Amygdala (tissue), 56 donors: ENCODE results near the gene ZGPAT.
"Not testable (repeated sequence)": the region's sequence is repeated elsewhere in the genome, so short reads cannot be mapped to it uniquely, and the experiment has no call there.

Experiments used
- DNase-seq, 56 donors: peaks; one replicate each; lab custom pipeline; 2025; lab: John Stamatoyannopoulos, UW

The ZGPAT gene

GRCh38 chr20:63702036-63702665 lies 5.7 kb upstream of the ZGPAT start:
- no peak for DNase-seq

GRCh38 chr20:63702751-63703470 lies 4.9 kb upstream of the ZGPAT start:
- DNase-seq: no peak

- no peak for DNase-seq
Observed at GRCh38 chr20:63703471-63703975, 4.3 kb upstream of the ZGPAT start.

- DNase-seq: no peak
Observed at GRCh38 chr20:63703976-63704748, 3.7 kb upstream of the ZGPAT start.

- DNase-seq: no peak
Observed at GRCh38 chr20:63704749-63705117, 3.1 kb upstream of the ZGPAT start.

- no peak for DNase-seq
Observed at GRCh38 chr20:63705232-63706026, 2.4 kb upstream of the ZGPAT start.

GRCh38 chr20:63706027-63706695 lies 1.7 kb upstream of the ZGPAT start:
- DNase-seq: no peak

- DNase-seq: peak in 4 of 56 donors; percentile 17 to 55 (median 46)
Observed at GRCh38 chr20:63706852-63707557, 834 bp upstream of the ZGPAT start.

GRCh38 chr20:63708301-63709148 lies 686 bp downstream of the ZGPAT start:
- no peak for DNase-seq

GRCh38 chr20:63709149-63709527 lies 1.3 kb downstream of the ZGPAT start:
- DNase-seq: no peak

GRCh38 chr20:63711085-63711645 lies 3.3 kb downstream of the ZGPAT start:
- no peak for DNase-seq

- DNase-seq: no peak
Observed at GRCh38 chr20:63712191-63712590, 4.4 kb downstream of the ZGPAT start.

- DNase-seq: no peak
Observed at GRCh38 chr20:63714858-63715257, 7.0 kb downstream of the ZGPAT start.

GRCh38 chr20:63718996-63719395 lies 11.2 kb downstream of the ZGPAT start:
- DNase-seq: no peak

GRCh38 chr20:63722967-63723622 lies 15.3 kb downstream of the ZGPAT start:
- DNase-seq: not testable (repeated sequence)

GRCh38 chr20:63730189-63730733 lies 22.4 kb downstream of the ZGPAT start:
- not testable (repeated sequence) for DNase-seq

- no peak for DNase-seq
Observed at GRCh38 chr20:63731410-63731809, 23.6 kb downstream of the ZGPAT start.
